ENCODE measurements around the gene TMEM131L.

Gene TMEM131L

GRCh38 chr4:153488006-153488891 lies 22.1 kb downstream of the TMEM131L start:
- TF ChIP-seq, protein P1, sequence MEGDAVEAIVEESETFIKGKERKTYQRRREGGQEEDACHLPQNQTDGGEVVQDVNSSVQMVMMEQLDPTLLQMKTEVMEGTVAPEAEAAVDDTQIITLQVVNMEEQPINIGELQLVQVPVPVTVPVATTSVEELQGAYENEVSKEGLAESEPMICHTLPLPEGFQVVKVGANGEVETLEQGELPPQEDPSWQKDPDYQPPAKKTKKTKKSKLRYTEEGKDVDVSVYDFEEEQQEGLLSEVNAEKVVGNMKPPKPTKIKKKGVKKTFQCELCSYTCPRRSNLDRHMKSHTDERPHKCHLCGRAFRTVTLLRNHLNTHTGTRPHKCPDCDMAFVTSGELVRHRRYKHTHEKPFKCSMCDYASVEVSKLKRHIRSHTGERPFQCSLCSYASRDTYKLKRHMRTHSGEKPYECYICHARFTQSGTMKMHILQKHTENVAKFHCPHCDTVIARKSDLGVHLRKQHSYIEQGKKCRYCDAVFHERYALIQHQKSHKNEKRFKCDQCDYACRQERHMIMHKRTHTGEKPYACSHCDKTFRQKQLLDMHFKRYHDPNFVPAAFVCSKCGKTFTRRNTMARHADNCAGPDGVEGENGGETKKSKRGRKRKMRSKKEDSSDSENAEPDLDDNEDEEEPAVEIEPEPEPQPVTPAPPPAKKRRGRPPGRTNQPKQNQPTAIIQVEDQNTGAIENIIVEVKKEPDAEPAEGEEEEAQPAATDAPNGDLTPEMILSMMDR (IDR thresholded peaks at IDR 0.05; ENCODE audit: low read depth, low read length), result no peak
- H3K4me3 ChIP-seq (replicated peaks in 1 of 2; ENCODE audit: low read depth in 2 of 2, low read length in 2 of 2), result no peak overlapping the region
- DNase-seq (ENCODE audit: low read depth in 2 of 2), result peak; percentile 45 to 53

GRCh38 chr4:153489856-153490558 lies 23.8 kb downstream of the TMEM131L start:
- DNase-seq (ENCODE audit: low read depth in 2 of 2), result peak; percentile 47 to 50
- H3K4me3 ChIP-seq (replicated peaks in 1 of 2; ENCODE audit: low read depth in 2 of 2, low read length in 2 of 2), result no peak overlapping the region
- TF ChIP-seq, protein P1 (IDR thresholded peaks at IDR 0.05; ENCODE audit: low read depth, low read length), result no peak

DNA sequence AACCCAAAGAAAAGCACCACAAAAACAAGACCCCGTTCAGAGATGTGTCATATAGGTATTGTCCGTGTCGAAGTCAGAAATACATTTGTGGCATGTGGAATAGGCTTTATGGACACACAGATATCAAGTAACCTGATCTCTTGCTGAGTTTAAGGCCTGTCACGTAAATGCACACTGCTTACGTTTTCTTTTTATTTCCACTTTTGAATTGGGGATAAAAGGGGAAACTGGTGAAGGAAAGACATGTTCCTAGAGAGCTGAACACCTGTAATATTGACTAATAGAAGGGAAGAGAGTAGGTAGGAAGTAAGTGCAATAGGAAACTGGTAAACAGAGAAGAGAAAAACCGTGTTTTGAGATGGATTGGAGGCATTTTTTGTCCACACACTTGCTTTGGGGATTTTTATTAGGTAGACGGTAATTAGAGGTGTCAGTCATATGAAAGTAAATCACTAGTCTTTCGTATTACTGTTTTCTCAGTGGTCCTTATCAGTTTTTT lies 24.9 kb downstream of the TMEM131L start:
- H3K4me3 ChIP-seq (replicated peaks in 1 of 2; ENCODE audit: low read depth in 2 of 2, low read length in 2 of 2), result no peak overlapping the region
- no peak for DNase-seq (ENCODE audit: low read depth in 2 of 2)
- TF ChIP-seq, protein P1 (IDR thresholded peaks at IDR 0.05; ENCODE audit: low read depth, low read length), result no peak

DNA sequence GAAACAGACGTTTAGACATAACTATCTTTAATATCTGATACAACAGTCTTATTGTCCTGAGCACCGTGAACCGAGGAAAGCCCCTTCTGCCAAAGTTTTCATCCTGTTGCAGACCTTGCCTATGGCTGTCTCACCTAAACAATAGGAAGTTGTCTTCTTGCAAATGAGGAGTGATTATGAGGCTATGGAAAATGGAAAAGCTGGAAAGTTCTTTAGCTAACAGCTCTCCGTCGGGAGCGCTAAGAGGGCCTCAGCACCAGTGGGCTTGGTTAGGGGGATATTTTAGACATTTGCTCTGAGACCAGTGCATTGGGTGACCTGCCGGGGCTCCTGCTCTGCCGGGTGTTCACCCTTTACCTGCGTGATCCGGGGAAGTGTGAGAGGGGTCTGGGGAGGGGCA lies 28.4 kb downstream of the TMEM131L start:
- no peak overlapping the region for H3K4me3 ChIP-seq (replicated peaks in 1 of 2; ENCODE audit: low read depth in 2 of 2, low read length in 2 of 2)
- DNase-seq (ENCODE audit: low read depth in 2 of 2), result no peak
- TF ChIP-seq, protein P1 (IDR thresholded peaks at IDR 0.05; ENCODE audit: low read depth, low read length), result no peak

DNA sequence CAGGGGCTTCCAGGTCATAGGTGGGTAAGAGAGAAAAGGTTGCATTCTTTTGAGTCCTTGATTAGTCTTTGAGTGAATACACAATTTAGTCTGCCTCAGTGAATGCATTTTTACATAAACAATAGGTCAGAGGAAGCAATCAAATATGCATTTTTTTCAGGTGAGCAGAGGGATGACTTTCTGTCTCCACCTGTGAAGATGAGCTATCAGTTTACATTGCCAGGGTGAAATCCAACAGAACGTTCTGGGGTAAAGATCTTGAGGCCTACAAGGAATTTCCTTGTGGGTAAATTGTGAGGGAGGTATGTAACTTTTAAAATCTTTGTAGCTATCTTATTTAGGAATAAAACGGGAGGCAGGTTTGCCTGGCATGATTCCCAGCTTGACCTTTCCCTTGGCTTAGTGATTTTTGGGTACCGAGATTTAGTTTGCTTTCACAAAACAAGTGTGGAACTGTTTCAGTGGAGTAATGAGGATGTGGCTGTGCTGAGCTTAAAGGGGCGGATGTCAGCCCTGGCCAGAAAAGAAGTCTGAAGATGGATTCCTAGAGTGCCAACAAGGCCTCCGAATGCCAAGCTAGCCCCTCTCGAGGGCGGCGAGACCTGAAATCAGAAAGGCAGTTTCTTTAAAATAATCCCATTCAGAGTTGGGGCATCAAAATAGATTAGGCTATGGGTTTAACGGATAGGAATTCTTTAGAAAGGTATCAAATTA lies 29.5 kb downstream of the TMEM131L start:
- TF ChIP-seq, protein P1 (IDR thresholded peaks at IDR 0.05; ENCODE audit: low read depth, low read length), result no peak
- no peak for DNase-seq (ENCODE audit: low read depth in 2 of 2)
- H3K4me3 ChIP-seq (replicated peaks in 1 of 2; ENCODE audit: low read depth in 2 of 2, low read length in 2 of 2), result no peak overlapping the region

DNA sequence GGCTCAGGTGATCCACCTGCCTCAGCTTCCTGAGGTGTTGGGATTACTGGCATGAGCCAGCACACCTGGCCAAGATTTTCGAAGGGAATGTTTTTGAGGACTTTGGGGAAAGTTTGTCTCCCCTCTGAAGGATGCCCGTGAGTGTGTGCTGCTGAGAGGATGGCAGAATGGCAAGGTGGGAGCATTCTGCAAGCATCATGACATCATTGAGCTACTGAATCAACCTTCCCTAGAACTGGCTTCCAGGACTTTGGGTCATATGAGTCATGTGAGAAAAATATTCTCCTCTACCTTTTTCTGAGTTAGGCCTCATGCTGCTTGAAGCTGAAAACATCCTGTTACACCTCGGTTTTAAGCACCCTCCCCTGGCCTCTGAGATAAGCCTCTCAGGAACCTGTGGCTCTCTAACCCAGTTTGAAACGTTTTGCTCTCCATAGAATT lies 31.0 kb downstream of the TMEM131L start:
- TF ChIP-seq, protein P1 (IDR thresholded peaks at IDR 0.05; ENCODE audit: low read depth, low read length), result no peak
- no peak overlapping the region for H3K4me3 ChIP-seq (replicated peaks in 1 of 2; ENCODE audit: low read depth in 2 of 2, low read length in 2 of 2)
- DNase-seq (ENCODE audit: low read depth in 2 of 2), result peak; percentile 47 to 65
